Neuronal stem cell (in vitro differentiated cells): ENCODE data around the gene GNAI2.
"Not testable (repeated sequence)": the region's sequence is repeated elsewhere in the genome, so short reads cannot be mapped to it uniquely, and the experiment has no call there.

Experiments
- DNase-seq: peaks from one replicate; pipeline ENCODE4 v3.0.0-alpha.2; 2013; ENCODE audit warnings: low spot score
- H2AFZ ChIP-seq: one replicate; pipeline ENCODE4 v1.6.1; 2013; ENCODE audit warnings: mild to moderate bottlenecking, low read length, inconsistent platforms
- H2AK5ac ChIP-seq: 2 replicates; pipeline ENCODE4 v1.6.1; 2013; ENCODE audit warnings: low read depth, mild to moderate bottlenecking, inconsistent platforms, low read length, moderate library complexity, mixed read lengths
- H2BK120ac ChIP-seq: 2 replicates; pipeline ENCODE4 v1.6.1; 2013; ENCODE audit warnings: low read depth, mild to moderate bottlenecking, inconsistent platforms, low read length, moderate library complexity, mixed read lengths
- H2BK12ac ChIP-seq: one replicate; pipeline ENCODE4 v1.6.1; 2013; ENCODE audit warnings: low read length, inconsistent platforms
- H2BK15ac ChIP-seq: 2 replicates; pipeline ENCODE4 v1.6.1; 2013; ENCODE audit warnings: mild to moderate bottlenecking, low read length, inconsistent platforms, mixed read lengths
- H2BK5ac ChIP-seq: one replicate; pipeline ENCODE4 v1.6.1; 2013; ENCODE audit warnings: inconsistent platforms, mild to moderate bottlenecking, low read length, moderate library complexity
- H3K14ac ChIP-seq: one replicate; pipeline ENCODE4 v1.6.1; 2013; ENCODE audit warnings: low read length, inconsistent platforms
- H3K18ac ChIP-seq: 2 replicates; pipeline ENCODE4 v1.6.1; 2013; ENCODE audit warnings: low read length, inconsistent platforms
- H3K23ac ChIP-seq: 2 replicates; pipeline ENCODE4 v1.6.1; 2013; ENCODE audit warnings: low read depth, mild to moderate bottlenecking, mixed read lengths, low read length, inconsistent platforms; ENCODE audit not compliant: poor library complexity
- H3K27ac ChIP-seq: replicated peaks from 3 replicates; pipeline ENCODE4 v1.5.1; 2013; ENCODE audit warnings: low read length, inconsistent platforms
- H3K27me3 ChIP-seq, 3 experiments: 2 replicates each; pipeline ENCODE4 v1.6.1; 2013; ENCODE audit warnings: low read length in 3 of 3, mild to moderate bottlenecking in 2 of 3, inconsistent platforms in 1 of 3, low read depth in 1 of 3, mixed read lengths in 1 of 3, moderate library complexity in 1 of 3; ENCODE audit not compliant: control insufficient read depth in 3 of 3, insufficient read depth in 3 of 3
- H3K36me3 ChIP-seq, 2 donors: replicated peaks in 1 of 2; 2 replicates each; pipeline ENCODE4 v1.6.1; 2013; ENCODE audit warnings: low read length in 2 of 2; ENCODE audit not compliant: control insufficient read depth in 2 of 2, insufficient read depth in 2 of 2
- H3K4ac ChIP-seq: 2 replicates; pipeline ENCODE4 v1.6.1; 2013; ENCODE audit warnings: inconsistent platforms, mild to moderate bottlenecking, low read length, moderate library complexity
- H3K4me1 ChIP-seq, 2 donors: 1 replicate in 1 of 2; 2 replicates in 1 of 2; pipeline ENCODE4 v1.6.1; 2013; ENCODE audit warnings: low read length in 2 of 2, low read depth in 1 of 2; ENCODE audit not compliant: control insufficient read depth in 2 of 2, insufficient read depth in 1 of 2
- H3K4me2 ChIP-seq: one replicate; pipeline ENCODE4 v1.6.1; 2013; ENCODE audit warnings: mild to moderate bottlenecking, low read length, inconsistent platforms; ENCODE audit not compliant: insufficient read depth, poor library complexity, severe bottlenecking
- H3K4me3 ChIP-seq, 2 donors: 2 replicates each; pipeline ENCODE4 v1.5.1; 2013; ENCODE audit warnings: low read length in 2 of 2, mild to moderate bottlenecking in 2 of 2, inconsistent platforms in 1 of 2, moderate library complexity in 1 of 2
- H3K79me1 ChIP-seq: one replicate; pipeline ENCODE4 v1.6.1; 2013; ENCODE audit warnings: low read depth, mild to moderate bottlenecking, inconsistent platforms, low read length, moderate library complexity
- H3K9ac ChIP-seq: one replicate; pipeline ENCODE4 v1.6.1; 2013; ENCODE audit warnings: mild to moderate bottlenecking, low read depth, low read length, inconsistent platforms; ENCODE audit not compliant: poor library complexity
- H3K9me3 ChIP-seq, 2 donors: replicated peaks in 1 of 2; 2 replicates each; pipeline versions ENCODE3 to v1.6.1; 2013; ENCODE audit warnings: low read length in 2 of 2, mild to moderate bottlenecking in 2 of 2, inconsistent platforms in 1 of 2, low read depth in 1 of 2, mixed read lengths in 1 of 2, moderate library complexity in 1 of 2; ENCODE audit not compliant: control insufficient read depth in 2 of 2, insufficient read depth in 1 of 2
- H4K8ac ChIP-seq: one replicate; pipeline ENCODE4 v1.6.1; 2013; ENCODE audit warnings: low read depth, mild to moderate bottlenecking, inconsistent platforms, low read length, moderate library complexity
- H4K91ac ChIP-seq: one replicate; pipeline ENCODE4 v1.6.1; 2013; ENCODE audit warnings: low read length, low read depth, mild to moderate bottlenecking, inconsistent platforms; ENCODE audit not compliant: poor library complexity
- WGBS, 2 donors: extraction: QIAGEN DNeasy Blood & Tissue Kit; methylation state at CpG; one replicate each; pipeline ENCODE4 v1.1.7; 2013; ENCODE audit warnings: missing lambda C conversion rate in 2 of 2, mixed read lengths in 1 of 2; ENCODE audit not compliant: insufficient read length in 2 of 2, insufficient replicate concordance in 1 of 2; ENCODE audit errors: extremely low coverage in 2 of 2; 5-methylcytosine and 5-hydroxymethylcytosine counted together

Gene GNAI2

DNA sequence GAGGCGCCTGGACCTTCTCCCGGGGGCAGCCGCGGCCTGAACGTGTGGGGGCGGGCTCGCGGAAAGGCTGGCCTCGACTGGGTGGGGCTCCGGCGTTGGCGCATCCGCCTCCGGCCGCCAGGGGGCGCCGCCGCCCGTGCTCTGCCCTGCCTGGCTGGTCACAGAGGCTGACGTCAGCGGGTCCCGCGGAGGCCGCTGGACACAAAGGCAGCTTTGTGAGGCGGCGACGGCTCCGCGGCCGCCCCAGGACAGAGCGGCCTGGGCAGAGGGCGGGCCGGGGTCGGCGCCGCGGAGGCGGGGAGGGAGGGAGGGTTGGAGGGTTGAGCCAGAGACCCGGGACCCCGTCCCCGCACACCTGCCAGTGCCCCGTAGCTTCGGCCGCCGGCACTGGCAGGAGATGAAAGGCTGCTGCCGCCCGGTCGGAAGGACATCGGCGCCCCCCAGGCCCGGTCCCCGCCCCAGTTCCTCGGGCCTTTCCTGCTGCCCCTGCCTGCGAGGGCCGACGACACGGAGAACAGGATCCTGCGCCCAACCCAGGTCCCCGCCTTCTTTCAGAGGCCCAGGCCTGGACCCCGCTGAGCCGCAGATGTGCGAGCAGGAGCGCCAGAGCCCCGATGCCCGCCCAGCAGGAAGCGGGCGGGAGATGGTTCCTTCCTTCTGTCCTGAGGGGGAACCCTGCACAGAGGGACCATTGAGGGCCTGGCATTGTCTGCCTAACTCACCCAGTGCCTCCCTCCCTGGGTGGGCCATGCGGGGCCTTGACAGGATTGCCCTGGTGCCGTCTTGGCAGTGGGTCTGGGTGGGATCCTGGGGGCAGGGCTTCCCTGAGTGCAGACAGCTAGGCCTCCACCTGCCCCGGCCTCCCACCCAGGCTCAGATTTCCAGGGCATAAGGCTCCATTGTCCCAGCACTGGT, 24.3 kb downstream of the GNAI2 start:
- peaks cover 0 to 2% of the 10 kb centered on the region in 2 donors for H3K9me3 ChIP-seq
- H3K4me3 ChIP-seq = peak overlapping the region; percentile 31 to 50
- H2BK12ac ChIP-seq = peak overlapping the region; percentile 86
- H3K9ac ChIP-seq = peak overlapping the region; percentile 86
- peak overlapping the region; percentile 68 for H2BK120ac ChIP-seq
- peak overlapping the region; percentile 87 for H2BK15ac ChIP-seq
- peaks cover 47 to 56% of the 10 kb centered on the region in 2 donors for H3K4me1 ChIP-seq
- peak overlapping the region; percentile 88 for H2AK5ac ChIP-seq
- peak overlapping the region; percentile 95 for H3K27ac ChIP-seq
- no CpG with 5 or more reads among the region's 70 CpGs for WGBS, 2 donors
- H3K4ac ChIP-seq = peak overlapping the region; percentile 99
- H2AFZ ChIP-seq = peak overlapping the region; percentile 84
- H2BK5ac ChIP-seq = peak overlapping the region; percentile 100
- no peak overlapping the region for H4K8ac ChIP-seq
- DNase-seq = peak; percentile 96
- H3K18ac ChIP-seq = peak overlapping the region; percentile 95
- peak overlapping the region; percentile 77 for H4K91ac ChIP-seq
- no peaks in the 10 kb centered on the region for H3K27me3 ChIP-seq
- no peak overlapping the region for H3K14ac ChIP-seq
- H3K23ac ChIP-seq = peak overlapping the region; percentile 97
- peaks cover 30 to 40% of the 10 kb centered on the region in 2 donors for H3K36me3 ChIP-seq
- peaks cover 10% of the 10 kb centered on the region for H3K79me1 ChIP-seq
- peak overlapping the region; percentile 82 for H3K4me2 ChIP-seq

DNA sequence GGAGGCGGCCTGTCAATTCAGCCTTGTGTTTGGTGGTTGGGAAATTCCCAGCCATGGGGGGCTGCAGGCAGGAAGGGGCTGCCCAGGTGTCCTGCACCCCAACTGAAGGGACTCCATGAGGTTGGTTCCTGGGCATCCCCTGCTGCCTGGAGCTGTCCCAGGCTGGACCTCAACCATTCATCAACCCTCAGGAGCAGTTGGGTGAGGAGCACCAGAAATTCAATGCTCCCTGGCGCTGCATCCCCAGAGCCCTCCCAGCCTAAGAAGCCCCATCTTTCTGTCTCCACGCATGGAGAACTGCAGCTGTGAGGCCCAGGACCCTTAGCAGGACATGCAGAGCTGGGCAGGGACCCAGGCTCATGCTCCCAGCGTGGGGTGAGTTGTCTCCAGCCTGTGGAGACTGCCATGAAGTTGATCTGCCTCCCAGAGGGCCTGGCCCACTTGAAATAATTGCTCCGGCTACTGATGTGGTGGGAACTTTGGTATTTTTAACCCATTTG, 25.0 kb downstream of the GNAI2 start:
- Histone ChIP-seq H2BK5ac (peak overlapping the region; percentile 100), H3K9ac (no peak overlapping the region), H3K4me1 (peaks cover 53 to 60% of the 10 kb centered on the region in 2 donors), H3K4me3 (peak overlapping the region in 1 of 2 donors; percentile 50), H3K36me3 (peaks cover 27 to 37% of the 10 kb centered on the region in 2 donors), H4K91ac (peak overlapping the region; percentile 45), H2AK5ac (peak overlapping the region; percentile 46), H3K27me3 (no peaks in the 10 kb centered on the region), H3K14ac (no peak overlapping the region), H2AFZ (peak overlapping the region; percentile 84), H3K4me2 (peak overlapping the region; percentile 82), H3K9me3 (peaks cover 0 to 2% of the 10 kb centered on the region in 2 donors), H3K4ac (peak overlapping the region; percentile 99), H3K79me1 (peaks cover 7% of the 10 kb centered on the region), H4K8ac (no peak overlapping the region), H2BK12ac (peak overlapping the region; percentile 76), H3K23ac (peak overlapping the region; percentile 97), H2BK120ac (peak overlapping the region; percentile 68), H3K18ac (peak overlapping the region; percentile 94), H2BK15ac (peak overlapping the region; percentile 87), H3K27ac (peak overlapping the region; percentile 95)
- no CpG with 5 or more reads among the region's 5 CpGs for WGBS, 2 donors
- no peak for DNase-seq

DNA sequence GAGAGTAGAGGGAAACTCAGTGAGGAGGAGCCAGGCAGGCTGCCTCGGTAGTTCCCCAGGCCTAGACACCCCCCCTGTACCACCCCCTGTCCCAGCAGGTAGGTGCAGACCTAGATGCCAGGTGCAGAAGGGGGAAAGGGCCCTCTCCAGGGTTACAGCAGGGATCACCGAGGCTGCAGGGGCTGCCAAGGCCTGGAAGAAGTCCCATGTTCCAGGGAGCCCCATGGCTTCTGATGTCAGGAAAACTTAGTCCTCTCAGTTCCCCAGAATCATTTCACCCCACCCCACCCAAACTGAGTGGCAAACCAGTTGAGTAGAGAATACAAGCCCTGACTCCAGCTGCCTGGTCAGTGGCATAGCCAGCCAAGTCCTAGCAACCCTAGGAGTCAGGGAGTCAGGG, 25.5 kb downstream of the GNAI2 start:
- Histone ChIP-seq H3K4me1 (peaks cover 57 to 60% of the 10 kb centered on the region in 2 donors), H3K18ac (peak overlapping the region; percentile 94), H3K9ac (peak overlapping the region; percentile 53), H3K4me3 (no peak overlapping the region), H2AK5ac (peak overlapping the region; percentile 46), H4K8ac (no peak overlapping the region), H3K27ac (peak overlapping the region; percentile 95), H4K91ac (peak overlapping the region; percentile 45), H2BK15ac (no peak overlapping the region), H2BK5ac (peak overlapping the region; percentile 100), H3K27me3 (no peaks in the 10 kb centered on the region), H2AFZ (no peak overlapping the region), H3K36me3 (peaks cover 22 to 32% of the 10 kb centered on the region in 2 donors), H2BK120ac (no peak overlapping the region), H3K4ac (no peak overlapping the region), H3K4me2 (no peak overlapping the region), H3K14ac (peak overlapping the region; percentile 91), H3K79me1 (peaks cover 7% of the 10 kb centered on the region), H3K9me3 (peaks cover 0 to 2% of the 10 kb centered on the region in 2 donors), H3K23ac (peak overlapping the region; percentile 1), H2BK12ac (peak overlapping the region; percentile 76)
- no CpG with 5 or more reads among the region's 2 CpGs for WGBS, 2 donors
- no peak for DNase-seq

DNA sequence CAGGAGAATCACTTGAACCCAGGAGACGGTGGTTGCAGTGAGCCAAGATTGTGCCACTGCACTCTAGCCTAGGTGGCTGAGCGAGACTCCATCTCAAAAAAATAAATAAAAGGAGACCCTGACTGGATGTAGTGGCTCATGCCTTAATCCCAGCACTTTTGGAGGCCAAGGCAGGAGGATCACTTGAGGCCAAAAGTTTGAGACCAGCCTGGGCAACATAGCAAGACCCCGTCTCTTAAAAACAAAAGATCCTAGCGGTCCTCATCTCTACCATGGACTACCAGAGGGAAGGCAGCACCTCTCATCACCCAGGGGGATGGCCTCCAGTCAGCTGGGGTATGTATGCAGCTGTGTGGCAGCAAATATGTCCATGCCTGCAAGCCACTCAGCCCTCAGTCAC, 26.2 kb downstream of the GNAI2 start:
- not testable (repeated sequence) for H2BK5ac ChIP-seq, H2BK120ac ChIP-seq, H2AFZ ChIP-seq, H3K4me3 ChIP-seq, H3K23ac ChIP-seq, H3K27me3 ChIP-seq, DNase-seq, H3K9me3 ChIP-seq, H3K79me1 ChIP-seq, H3K4me2 ChIP-seq, H3K4ac ChIP-seq, H4K91ac ChIP-seq, H3K27ac ChIP-seq, H2BK12ac ChIP-seq, H3K14ac ChIP-seq, H4K8ac ChIP-seq
- WGBS, 2 donors = no CpG with 5 or more reads among the region's 4 CpGs
- peak overlapping the region; percentile 54 for H2AK5ac ChIP-seq
- peak overlapping the region; percentile 17 for H3K9ac ChIP-seq
- H3K36me3 ChIP-seq = peaks cover 15 to 25% of the 10 kb centered on the region in 2 donors
- H2BK15ac ChIP-seq = peak overlapping the region; percentile 18
- peak overlapping the region; percentile 72 for H3K18ac ChIP-seq
- H3K4me1 ChIP-seq = peaks cover 57 to 60% of the 10 kb centered on the region in 2 donors
